SK-N-DZ (cell line): ENCODE data around the gene ZP2.
"Not testable (repeated sequence)": the region's sequence is repeated elsewhere in the genome, so short reads cannot be mapped to it uniquely, and the experiment has no call there.

Source experiments
- DNase-seq: peaks from one replicate; pipeline ENCODE4 v3.0.0-alpha.2; 2015; ENCODE audit warnings: low spot score

ZP2 gene

DNA sequence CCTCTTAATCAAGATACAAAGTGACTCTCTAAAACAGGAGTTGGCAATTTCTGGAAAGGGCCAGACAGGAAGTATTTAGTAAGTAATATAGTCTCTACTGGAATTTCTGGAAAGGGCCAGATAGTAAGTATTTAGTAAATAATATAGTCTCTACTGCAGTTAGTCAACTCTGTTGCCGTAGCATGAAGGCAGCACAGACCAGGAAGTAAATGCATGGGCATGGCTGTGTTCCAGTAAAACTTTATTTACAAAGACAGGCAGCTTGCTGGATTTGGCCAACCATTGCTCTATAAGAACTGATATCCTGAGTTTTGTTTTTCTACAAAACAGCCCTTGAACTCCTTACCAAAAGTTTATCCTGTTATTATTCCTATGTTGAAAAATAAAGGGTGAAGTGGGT lies 36.0 kb downstream of the ZP2 start:
- DNase-seq: no peak

DNA sequence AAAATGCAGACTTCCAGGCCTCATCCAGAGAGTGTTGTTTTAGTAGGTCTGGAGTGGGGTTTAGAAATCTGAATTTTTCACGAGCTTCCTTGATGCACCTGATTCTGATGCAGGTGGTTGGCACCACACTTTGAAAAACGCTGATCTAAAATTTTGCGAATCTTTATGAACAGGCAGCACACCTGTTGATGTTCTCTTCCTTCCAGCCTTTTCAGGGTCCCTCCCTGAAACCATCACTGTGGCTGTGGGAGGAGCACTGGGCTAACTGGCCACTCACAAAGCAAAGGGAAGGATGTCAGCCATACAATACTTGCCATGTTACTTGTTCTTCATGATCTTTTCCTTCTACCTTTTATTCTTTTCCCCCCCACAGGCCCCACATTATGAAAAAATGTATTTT lies 38.7 kb downstream of the ZP2 start:
- DNase-seq: no peak

DNA sequence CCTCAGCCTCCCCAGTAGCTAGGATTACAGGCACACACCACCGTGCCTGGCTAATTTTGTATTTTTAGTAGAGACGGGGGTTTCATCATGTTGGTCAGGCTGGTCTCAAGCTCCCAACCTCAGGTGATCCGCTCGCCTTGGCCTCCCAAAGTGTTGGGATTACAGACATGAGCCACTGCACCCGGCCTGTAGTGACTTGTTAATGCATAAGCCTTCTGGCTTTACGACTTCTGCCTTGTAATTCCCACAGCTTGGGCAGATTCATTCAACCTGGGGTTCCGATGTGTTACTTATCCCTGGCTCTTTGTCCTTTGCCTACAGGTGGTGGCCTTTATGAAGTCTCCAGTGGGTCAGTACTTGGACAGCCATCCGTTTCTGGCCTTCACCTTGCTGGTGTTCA lies 41.3 kb downstream of the ZP2 start:
- not testable (repeated sequence) for DNase-seq

DNA sequence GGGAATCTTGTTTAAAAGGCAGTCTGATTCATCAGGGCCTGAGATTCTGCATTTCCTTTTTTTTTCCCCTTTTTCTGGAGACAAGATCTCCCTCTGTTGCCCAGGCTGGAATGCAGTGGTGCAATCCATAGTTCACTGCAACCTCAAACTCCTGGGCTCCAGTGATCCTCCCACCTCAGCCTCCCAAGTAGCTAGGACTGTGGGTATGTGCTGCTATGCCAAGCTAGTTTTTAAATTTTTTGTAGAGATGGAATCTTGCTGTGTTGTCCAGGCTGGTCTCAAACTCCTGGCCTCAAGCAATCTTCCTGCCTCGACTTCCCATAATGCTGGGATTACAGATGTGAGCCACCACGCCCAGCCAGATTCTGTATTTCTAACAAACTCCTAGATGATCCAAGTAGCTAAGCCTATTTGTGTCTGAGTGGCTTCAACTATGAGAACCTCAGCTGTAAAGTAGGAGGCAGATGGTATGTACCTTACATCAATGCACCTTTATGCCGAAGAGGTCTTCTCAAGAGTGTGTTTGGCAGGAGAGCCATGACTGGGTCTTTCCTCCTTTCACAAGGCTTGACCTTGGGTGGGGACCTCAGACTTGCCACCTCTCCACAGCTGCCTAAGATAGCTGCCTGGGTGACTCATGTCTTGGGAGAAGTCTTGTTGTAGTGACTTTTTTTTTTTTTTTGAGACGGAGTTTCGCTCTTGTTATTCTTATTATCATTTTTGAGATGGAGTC lies 42.0 kb downstream of the ZP2 start:
- DNase-seq: no peak

DNA sequence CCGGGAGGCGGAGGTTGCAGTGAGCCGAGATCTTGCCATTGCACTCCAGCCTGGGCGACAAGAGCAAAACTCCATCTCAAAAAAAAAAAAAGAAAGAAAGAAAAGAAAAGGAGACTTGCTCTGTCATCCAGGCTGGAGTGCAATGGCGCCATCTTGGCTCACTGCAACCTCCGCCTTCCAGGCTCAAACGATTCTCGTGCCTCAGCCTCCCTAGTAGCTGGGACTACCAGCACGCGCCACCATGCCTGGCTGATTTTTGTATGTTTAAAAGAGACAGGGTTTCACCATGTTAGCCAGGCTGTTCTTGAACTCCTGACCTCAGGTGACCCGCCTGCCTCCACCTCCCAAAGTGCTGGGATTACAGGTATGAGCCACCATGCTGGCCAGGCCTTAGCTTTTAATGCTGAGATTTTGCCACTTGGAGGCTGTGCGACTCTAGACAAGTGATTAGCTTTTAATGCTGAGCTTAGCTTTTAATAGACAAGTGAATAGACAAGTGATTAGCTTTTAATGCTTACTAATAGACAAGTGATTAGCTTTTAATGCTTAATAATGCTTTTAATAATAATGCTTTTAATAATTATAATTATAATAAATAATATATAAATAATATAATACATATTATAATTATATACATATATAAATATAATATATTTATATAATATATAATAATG lies 43.3 kb downstream of the ZP2 start:
- no peak for DNase-seq

DNA sequence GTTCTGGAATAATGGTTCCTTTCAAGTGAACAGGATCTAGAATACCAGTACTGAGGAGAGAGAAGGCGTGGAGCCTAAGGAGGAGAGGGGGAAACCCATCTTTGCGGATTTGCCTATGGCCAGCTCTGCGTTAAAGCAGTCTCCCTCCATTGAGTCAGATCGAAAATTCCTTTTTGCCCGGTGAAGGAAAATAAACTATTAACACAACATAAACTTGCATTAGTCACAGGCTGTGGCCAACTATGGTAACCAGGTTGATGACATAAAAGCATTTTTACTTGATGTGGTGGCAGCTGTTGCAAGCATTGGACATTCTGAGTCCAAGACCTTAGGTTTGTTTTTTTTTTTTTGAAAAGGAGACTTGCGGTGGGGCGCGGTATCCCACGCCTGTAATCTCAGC lies 44.0 kb downstream of the ZP2 start:
- no peak for DNase-seq

DNA sequence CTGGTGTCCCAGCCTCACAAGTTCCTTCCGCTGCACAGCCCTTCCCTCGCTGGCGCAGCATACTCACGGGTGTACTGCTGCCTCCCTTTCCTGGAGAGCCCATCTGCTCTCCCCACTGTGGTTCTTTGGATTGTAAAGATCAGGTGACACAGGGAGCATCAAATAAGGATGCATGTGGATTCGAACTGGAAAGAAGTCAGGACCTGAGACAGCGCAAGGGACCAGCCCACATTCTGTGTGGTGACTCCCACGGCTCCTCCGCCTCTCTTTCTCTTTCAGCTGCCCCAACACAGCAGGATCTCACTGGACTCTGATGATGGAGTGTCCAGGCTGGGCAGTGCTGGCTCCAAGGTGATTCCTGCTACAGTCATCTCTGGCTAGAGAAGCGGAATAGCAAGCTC lies 44.8 kb downstream of the ZP2 start:
- no peak for DNase-seq

DNA sequence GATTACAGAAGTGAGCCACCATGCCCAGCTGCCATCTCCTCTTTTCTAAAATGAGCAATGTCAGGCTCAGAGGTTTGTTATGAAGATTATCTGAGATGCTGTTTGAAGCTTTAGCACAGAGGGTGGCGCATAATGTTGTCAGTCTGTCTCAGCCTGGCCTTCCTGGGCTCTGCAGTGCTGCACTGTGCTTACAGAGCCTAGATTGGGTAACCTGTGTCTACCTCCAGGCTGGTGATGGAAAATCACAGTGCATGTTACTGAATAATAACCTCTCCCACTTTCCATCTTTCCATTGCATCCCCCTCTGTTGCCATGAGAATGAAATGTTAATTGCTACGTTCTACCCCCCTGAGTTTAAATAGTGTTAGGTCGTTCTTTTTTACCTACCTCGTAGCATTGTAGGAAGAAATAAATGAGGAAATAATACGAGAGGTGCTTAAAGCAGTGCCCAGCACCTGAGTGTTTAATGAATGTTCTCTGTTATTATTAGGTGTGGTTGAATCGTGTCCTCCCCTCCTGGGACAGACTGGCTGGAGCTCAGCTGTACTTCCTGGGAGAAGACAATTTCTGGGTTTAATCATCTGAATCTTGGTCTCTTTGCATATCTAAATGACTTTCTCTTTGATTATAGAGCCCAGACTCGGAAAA lies 46.7 kb downstream of the ZP2 start:
- DNase-seq: no peak

DNA sequence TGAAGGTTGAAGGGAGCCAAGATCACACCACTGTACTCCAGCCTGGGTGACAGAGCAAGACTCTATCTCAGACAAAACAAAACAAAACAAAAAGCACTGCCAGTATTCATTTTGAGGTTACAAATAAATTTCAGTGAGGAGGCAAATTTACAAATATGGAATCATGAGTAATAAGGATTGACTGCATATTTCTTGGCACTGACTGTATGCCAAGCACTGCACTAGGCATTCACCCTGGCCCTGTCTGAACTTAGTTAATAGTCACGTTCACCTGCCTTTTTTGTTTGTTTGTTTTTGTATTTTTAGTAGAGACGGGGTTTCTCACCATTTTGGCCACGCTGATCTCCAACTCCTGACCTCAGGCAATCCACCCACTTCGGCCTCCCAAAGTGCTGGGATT lies 47.8 kb downstream of the ZP2 start:
- DNase-seq: no peak

DNA sequence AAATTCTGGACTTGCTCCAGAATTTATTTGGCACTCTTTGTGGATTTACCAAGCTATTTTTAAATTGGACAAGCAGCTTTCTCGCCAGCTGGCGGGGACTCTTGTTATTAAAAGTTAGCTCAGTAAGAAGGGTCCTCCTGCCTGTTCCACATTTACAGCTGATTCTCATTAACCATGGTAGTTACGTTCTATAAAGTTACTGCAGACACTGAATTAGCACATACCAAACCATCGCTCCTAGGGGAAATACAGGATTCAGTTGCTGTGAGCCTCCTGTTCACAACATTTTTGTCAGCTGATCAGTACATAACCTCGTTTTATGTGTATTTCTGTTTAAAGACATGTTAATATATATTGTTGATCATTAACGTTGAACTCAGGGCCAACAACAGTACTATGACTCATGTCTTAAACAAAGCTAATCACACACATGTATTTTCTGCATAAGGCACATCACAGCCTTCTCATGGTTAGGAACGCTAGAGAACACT lies 48.7 kb downstream of the ZP2 start:
- DNase-seq: no peak

DNA sequence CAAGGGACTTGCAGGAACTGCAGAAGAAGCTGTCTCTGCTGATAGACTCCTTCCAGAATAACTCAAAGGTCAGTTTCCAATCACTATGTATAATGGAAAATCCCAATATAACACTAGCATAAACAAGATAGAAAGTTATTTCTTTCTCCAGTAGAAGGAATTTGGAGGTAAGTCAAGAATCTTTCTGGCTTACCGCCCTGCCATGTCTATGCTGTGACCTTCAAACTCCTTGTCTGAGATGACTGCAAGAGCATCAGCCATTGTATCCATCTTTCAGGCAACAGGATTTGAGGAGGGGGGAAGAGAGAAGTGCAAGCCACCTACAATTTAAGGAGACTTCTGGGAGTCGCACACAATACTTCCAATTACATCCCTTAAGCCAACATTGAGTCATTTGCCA lies 50.2 kb downstream of the ZP2 start:
- DNase-seq: no peak

DNA sequence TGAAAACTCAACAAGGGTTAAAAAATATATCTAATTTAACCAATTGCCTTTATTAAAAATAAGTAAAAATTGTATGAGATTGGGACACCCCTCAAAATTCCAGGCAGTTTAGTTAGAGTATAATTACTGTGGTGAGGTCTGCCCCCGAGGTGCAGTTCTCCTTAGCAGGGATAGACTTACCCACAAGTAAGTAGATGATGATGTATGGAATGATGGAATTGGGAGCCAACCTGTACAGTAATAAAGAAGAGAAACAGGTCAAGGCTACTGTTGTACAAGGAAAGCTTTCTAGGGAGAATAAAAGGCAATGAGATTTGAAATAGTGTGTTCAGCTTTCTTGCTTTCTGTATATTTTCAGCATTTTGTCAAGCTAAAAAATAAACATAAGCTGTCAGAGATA lies 51.1 kb downstream of the ZP2 start:
- no peak for DNase-seq

DNA sequence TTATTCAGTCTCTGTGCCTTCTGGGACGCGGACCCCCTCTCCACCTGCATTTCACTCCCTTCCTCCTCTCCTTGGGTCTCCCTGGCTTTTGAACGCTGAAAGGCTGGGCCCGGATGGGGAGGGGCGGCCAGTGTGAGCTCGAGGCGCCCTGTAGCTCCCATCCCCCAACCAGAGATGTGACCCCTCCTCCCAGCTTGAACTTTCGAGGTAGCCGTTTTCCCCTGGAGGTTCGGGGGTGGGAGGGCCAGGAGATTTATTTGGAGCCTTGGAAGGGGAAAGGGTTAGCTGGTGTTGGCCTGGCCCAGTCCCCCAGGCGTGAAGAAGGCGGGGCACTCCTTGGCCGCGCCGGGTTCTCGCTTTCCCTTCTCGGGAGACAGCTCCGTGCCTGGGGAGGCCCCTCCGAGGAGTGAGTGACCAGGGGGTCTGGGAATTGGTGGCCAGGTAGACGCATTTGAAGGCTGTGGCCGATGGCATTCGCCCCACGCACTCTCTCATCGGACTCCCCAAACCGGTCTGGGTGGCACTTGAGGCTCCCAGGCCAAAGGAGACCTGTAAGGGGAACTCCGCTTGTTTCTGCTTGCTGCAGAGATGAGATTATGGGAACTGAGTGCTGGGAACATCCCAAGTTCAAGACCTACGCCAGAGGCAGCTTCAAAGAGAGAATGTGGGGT lies 52.0 kb downstream of the ZP2 start:
- no peak for DNase-seq

DNA sequence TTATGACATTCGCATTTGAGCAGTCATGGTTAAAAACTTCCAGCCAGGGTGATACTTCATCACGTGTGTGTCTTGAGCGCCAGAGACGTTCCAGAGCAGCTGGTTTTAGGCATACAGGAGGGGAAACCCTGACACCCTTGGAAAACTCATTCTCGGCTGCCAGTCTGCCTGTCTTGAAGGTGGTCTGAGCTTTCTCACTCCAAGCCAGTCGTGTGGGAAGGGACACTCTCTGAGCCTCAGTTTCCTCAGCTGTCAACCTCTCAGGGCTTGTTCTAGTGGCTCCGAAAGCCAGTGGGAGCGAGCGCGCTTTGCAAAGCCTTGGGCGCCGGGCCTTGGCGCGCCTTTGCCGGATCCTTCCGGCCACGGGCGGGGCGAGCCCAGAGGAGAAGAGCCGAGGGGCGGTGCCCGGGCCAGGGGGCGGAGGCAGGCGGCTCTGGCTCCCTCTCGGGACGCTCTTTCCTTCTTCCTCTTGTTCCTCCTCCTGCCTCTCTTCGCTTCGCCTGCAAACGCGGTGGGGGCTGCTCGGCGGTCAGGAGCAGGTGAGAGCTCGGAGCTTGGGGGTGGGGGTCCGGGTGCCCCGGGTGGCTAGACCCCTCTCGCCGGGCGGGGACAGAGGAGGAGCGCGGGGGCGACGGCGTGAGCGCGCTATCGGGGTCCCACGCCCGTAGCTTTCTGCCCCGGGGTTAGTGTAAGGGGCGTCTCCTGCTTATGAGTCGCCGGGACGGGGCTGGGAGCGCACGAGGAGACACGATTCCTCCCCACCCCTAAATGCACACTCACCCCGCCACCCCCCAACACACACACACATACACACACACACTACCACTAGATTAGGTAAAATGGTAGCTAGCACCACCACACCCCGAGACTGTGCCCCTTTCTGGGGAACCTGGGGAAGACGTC lies 52.9 kb downstream of the ZP2 start, which contains the start of gene LDAF1:
TSS of gene LDAF1 (plus strand) at position 467 of the 903 bp plus-strand sequence. CDS start 2,509 bp downstream, outside the sequence.
- DNase-seq: peak; percentile 69

DNA sequence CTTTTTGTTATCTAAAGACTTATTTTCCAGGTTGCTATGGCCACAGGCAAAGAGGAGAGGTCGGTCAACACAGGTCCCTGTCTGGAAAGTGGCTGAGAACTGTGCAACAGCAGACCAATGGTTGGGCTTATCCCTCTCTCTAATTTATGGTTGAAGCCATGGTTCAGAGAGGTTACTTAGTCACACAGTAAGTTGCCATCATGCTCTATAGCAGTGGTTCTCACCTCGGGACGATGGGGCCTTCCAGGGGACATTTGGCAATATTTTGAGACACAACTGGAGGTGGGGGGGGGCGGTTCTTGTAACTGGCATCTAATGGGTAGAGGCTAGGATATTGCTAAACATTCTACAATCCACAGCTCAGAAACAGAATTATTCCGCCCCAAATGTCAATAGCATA lies 53.7 kb downstream of the ZP2 start:
- DNase-seq: no peak

DNA sequence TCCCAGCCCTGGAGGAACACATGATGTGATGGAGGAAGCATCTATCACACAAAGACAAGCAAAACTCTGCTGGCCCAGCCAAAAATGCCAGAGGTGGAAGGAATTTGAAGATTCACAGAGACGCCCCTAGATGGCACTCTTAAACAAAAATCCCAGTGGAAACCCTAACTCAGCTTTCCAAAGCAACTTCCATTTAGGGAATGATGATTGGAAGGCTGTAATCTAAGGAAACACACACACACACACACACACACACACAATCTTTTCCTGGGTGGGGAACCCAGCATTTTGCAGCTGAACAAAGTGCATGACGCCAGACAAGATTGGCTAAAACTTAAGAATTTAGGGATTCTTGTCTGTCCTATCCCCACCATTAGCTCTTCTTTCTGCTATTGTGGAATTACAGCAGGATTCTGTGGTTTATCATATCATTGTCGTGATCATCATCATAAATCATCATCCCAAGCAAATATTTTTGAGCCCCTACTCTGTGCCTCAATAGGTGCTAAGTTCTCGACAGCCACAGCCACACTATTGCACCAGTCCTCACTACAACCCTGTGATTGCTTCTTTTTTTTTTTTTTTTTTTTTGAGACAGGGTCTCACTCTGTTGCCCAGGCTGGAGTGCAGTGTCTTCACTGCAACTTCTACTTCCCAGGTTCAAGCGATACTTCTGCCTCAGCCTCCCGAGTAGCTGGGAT lies 54.5 kb downstream of the ZP2 start:
- DNase-seq: peak; percentile 62

DNA sequence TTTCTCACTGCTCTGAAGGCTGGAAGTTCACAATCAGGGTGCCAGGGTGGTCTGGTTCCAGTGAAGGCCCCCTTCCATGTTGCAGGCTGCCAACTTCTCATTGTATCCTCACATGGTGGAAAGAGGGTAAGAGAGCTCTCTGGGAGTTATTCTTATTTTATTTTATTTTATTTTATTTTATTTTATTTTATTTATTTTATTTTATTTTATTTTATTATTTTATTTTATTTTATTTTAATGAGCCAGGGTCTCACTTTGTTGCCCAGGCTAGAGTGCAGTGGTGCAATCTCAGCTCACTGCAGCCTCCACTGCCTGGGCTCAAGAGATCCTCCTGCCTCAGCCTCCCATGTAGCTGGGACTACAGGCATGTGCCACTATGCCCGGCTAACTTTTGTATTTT lies 55.4 kb downstream of the ZP2 start:
- DNase-seq: not testable (repeated sequence)

DNA sequence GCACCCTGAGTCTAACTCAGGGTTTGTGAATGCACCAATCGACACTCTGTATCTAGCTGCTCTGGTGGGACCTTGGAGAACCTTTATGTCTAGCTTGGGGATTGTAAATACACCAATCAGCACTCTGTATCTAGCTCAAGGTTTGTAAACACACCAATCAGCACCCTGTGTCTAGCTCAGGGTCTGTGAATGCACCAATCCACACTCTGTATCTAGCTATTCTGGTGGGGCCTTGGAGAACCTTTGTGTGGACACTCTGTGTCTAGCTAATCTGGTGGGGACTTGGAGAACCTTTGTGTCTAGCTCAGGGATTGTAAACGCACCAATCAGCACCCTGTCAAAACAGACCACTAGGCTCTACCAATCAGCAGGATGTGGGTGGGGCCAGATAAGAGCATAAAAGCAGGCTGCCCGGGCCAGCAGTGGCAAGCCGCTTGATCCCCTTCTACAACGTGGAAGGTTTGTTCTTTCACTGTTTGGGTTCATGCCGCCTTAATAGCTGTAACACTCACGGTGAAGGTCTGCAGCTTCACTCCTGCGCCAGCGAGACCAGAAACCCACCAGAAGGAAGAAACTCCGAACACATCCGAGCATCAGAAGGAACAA lies 58.1 kb downstream of the ZP2 start:
- DNase-seq: not testable (repeated sequence)

DNA sequence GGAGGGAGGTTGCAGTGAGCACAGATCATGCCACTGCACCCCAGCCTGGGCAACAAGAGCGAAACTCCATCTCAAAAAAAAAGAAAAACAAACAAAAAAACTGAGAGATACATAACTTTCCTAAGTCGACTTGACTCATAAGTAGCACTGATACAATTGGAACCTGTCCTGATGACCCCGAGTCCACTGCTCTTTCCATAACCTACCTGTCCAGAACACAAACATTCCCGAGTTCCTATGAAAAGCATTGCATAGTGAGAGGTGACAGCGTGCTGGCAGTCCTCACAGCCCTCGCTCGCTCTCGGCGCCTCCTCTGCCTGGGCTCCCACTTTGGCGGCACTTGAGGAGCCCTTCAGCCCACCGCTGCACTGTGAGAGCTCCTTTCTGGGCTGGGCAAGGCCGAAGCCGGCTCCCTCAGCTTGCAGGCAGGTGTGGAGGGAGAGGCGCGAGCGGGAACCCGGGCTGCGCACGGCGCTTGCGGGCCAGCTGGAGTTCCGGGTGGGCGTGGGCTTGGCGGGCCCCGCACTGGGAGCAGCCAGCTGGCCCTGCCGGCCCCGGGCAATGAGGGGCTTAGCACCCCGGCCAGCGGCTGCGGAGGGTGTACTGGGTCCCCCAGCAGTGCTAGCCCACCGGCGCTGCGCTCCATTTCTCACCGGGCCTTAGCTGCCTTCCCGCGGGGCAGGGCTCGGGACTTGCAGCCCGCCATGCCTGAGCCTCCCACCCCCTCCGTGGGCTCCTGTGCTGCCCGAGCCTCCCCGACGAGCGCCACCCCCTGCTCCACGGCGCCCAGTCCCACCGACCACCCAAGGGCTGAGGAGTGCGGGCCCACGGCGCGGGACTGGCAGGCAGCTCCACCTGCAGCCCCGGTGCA lies 59.0 kb downstream of the ZP2 start:
- not testable (repeated sequence) for DNase-seq
